Measurements from ENCODE around the gene CTF1.

DNA sequence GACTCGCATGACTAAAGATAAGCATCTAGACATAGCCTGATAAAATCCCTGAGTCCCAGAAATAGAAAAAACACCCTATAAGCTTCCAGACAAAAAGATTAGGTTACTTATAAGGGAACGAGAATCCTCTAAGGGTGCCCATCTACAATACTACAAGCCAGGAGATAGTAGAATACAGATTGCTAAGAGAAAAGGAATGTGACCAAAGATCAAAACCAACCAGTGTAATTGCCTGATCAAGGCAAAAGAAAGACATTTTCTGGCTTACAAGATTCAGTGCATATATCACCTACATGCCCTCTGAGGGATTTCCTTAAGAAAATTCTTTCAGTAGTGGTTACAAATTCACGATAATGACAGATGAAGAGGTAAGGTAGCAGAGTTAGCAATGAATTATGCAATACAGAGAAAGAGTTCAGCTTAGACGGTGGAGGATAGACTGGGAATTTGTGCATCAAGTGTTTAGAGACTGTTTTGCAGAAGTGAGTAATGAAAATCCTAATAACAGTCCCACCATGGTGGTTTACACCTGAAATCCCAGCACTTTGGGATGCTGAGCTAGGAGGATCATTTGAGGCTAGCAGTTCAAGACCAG is 37.5 kb upstream of the CTF1 start:
- TF ChIP-seq, protein P1, sequence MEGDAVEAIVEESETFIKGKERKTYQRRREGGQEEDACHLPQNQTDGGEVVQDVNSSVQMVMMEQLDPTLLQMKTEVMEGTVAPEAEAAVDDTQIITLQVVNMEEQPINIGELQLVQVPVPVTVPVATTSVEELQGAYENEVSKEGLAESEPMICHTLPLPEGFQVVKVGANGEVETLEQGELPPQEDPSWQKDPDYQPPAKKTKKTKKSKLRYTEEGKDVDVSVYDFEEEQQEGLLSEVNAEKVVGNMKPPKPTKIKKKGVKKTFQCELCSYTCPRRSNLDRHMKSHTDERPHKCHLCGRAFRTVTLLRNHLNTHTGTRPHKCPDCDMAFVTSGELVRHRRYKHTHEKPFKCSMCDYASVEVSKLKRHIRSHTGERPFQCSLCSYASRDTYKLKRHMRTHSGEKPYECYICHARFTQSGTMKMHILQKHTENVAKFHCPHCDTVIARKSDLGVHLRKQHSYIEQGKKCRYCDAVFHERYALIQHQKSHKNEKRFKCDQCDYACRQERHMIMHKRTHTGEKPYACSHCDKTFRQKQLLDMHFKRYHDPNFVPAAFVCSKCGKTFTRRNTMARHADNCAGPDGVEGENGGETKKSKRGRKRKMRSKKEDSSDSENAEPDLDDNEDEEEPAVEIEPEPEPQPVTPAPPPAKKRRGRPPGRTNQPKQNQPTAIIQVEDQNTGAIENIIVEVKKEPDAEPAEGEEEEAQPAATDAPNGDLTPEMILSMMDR (IDR thresholded peaks at IDR 0.05) = no peak
- TF ChIP-seq POLR2AphosphoS5 (IDR thresholded peaks at IDR 0.05; ENCODE audit: insufficient read depth in 1 of 2, low read depth in 1 of 2) (no peak), POLR2A (IDR thresholded peaks at IDR 0.05) (no peak)
